ENCODE measurements around the gene ISG20. TPM values are rescaled to one million over a fixed set of nuclear protein-coding genes. Genes with fewer than 3 reads are reported as not detected.
"Not testable (repeated sequence)": the region's sequence is repeated elsewhere in the genome, so short reads cannot be mapped to it uniquely, and the experiment has no call there.

Gene ISG20
- total and polyA plus RNA-seq, 2 of the 8 experiments (the other 6 are each of a cell fraction or from before 2014, with no cell fraction given), result 2.9 to 5.2 TPM

DNA sequence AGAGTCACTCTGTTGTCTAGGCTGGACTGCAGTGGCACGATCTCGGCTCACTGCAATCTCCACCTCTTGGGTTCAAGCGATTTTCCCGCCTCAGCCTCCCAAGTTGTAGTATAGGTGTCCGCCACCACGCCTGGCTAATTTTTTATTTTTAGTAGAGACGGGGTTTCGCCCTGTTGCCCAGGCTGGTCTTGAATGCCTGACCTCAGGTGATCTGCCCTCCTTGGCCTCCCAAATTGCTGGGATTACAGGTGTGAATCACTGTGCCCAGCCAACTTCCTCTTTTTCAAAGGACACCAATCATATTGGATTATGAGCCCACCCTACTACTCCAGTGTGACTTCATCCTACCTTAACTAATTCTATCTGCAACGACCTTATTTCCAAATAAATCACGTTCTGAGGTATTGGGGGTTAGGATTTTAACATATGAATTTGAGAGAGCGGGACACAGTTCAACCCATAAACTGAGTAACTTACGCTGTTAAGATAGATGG, 3.2 kb downstream of the ISG20 start (continued):
- no peak for TF ChIP-seq KDM5A (IDR thresholded peaks at IDR 0.05; ENCODE audit: low read length)
- TF ChIP-seq, protein P1, sequence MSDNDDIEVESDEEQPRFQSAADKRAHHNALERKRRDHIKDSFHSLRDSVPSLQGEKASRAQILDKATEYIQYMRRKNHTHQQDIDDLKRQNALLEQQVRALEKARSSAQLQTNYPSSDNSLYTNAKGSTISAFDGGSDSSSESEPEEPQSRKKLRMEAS (IDR thresholded peaks at IDR 0.05), result no peak
- no peak for TF ChIP-seq BACH1 (IDR thresholded peaks at IDR 0.05; ENCODE audit: low read length)
- TF ChIP-seq CTBP2 (IDR thresholded peaks at IDR 0.05; ENCODE audit: borderline replicate concordance, insufficient read depth, insufficient read length, low read length), result no peak

DNA sequence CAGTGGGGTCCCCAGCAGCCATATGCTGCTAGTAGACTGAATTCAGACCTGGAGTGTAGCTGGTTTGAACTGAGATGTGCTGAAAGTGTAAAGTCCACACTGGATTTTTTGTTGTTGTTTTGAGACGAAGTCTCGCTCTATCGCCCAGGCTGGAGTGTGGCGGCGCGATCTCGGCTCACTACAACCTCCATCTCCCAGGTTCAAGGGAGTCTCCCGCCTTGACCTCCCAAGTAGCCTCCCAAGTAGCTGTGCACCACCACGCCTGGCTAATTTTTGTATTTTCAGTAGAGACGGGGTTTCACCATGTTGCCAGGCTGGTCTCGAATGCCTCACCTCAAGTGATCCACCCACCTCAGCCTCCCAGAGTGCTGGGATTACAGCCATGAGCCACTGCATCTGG, 3.7 kb downstream of the ISG20 start:
- H3K14ac ChIP-seq (ENCODE audit: insufficient read length); H3K27ac ChIP-seq (ENCODE audit: low read depth, low read length); H2BK15ac ChIP-seq (ENCODE audit: low read length); H4K20me1 ChIP-seq (replicated peaks in 1 of 2; ENCODE audit: control insufficient read depth in 1 of 2, insufficient read depth in 2 of 2, low read length in 2 of 2); H3K79me2 ChIP-seq (ENCODE audit: control insufficient read depth in 1 of 2, insufficient read depth in 2 of 2, low read length in 2 of 2); H4K8ac ChIP-seq (ENCODE audit: extremely low read depth, insufficient read depth, low read length); DNase-seq (ENCODE audit: low read depth in 1 of 2, low spot score in 2 of 2); H3K4me3 ChIP-seq (ENCODE audit: extremely low read depth in 1 of 4, insufficient read depth in 2 of 4, low read depth in 3 of 4, low read length in 4 of 4); POLR2A ChIA-PET (ENCODE audit: partially characterized antibody); H3K4ac ChIP-seq (replicated peaks; ENCODE audit: insufficient read length, low read depth, low read length); H2BK12ac ChIP-seq (ENCODE audit: low read depth, low read length); H2AFZ ChIP-seq (ENCODE audit: low read length); H3K27me3 ChIP-seq (replicated peaks in 1 of 4; ENCODE audit: control insufficient read depth in 3 of 4, extremely low read depth in 1 of 4, insufficient read depth in 3 of 4, low read length in 3 of 4); H3K79me1 ChIP-seq (ENCODE audit: low read depth, low read length); H2BK5ac ChIP-seq (ENCODE audit: low read depth, low read length); H3K23me2 ChIP-seq (ENCODE audit: low read depth, low read length); H4K5ac ChIP-seq (ENCODE audit: insufficient read length, low read depth, low read length); H3K18ac ChIP-seq (ENCODE audit: extremely low read depth, low read length); H3K23ac ChIP-seq (ENCODE audit: insufficient read length); H2BK20ac ChIP-seq (ENCODE audit: low read length); H2BK120ac ChIP-seq (replicated peaks; ENCODE audit: low read depth, low read length); H4K91ac ChIP-seq (replicated peaks; ENCODE audit: insufficient read length, low read length); H3K9ac ChIP-seq (replicated peaks in 1 of 4; ENCODE audit: extremely low read depth in 1 of 4, low read depth in 3 of 4, low read length in 3 of 4); H3K36me3 ChIP-seq (ENCODE audit: control insufficient read depth in 2 of 4, insufficient read depth in 4 of 4, low read length in 3 of 4); H2AK5ac ChIP-seq (ENCODE audit: low read depth, low read length); H3K4me2 ChIP-seq (ENCODE audit: insufficient read depth in 1 of 2, low read depth in 2 of 2, low read length in 2 of 2); FAIRE-seq; H3K9me3 ChIP-seq (ENCODE audit: insufficient read depth in 2 of 2, low read depth in 1 of 2, low read length in 1 of 2); H3K56ac ChIP-seq (replicated peaks; ENCODE audit: insufficient read length, low read depth, low read length): not testable (repeated sequence)
- WGBS, 2 experiments (ENCODE audit: extremely low coverage in 1 of 2, insufficient coverage in 1 of 2, insufficient read length in 1 of 2, insufficient replicate concordance in 2 of 2, low coverage in 1 of 2, low lambda C conversion rate in 2 of 2, missing lambda C conversion rate in 1 of 2), result 95% methylated on average over 11 of the region's 11 CpGs; no CpG with 5 or more reads in 1 of the 2 experiments
- H3K4me1 ChIP-seq (replicated peaks in 1 of 4; ENCODE audit: control insufficient read depth in 3 of 4, insufficient read depth in 4 of 4, low read length in 3 of 4), result peaks cover 5 to 14% (median 13%) of the 10 kb centered on the region in 4 experiments
- CTCF ChIA-PET (ENCODE audit: partially characterized antibody), result interaction anchor here (1.0 to 1.4 kb wide), 2 partner anchors 61 to 195 kb away, joined by 3 to 5 read pairs; no protein-coding TSS in a partner anchor
